K562 (cell line): ENCODE measurements around the gene PDZRN4. TPM values are rescaled to one million over a fixed set of nuclear protein-coding genes. Genes with fewer than 3 reads are reported as not detected.

Experiments used
- ATAC-seq: fragments of 200-7000 bp; cut with Tn5 transposase; 3 replicates; pipeline ENCODE4 v1.9.1; 2020; ENCODE audit warnings: moderate library complexity
- BruUV-seq: library from RNA; stranded (reverse); fragments of 400-500 nt; replicated peaks from 2 replicates; lab custom pipeline; 2021; lab: Mats Ljungman, UMichigan
- CTCF ChIA-PET: fragments of 300-600 bp; formaldehyde crosslinking; extraction: SDS; loops from one replicate; lab custom pipeline; 2021; ENCODE audit warnings: low intra/inter-chr PET ratio; lab: Yijun Ruan, JAX
- POLR2A ChIA-PET: fragments of 300-600, 350-650 bp; sonication (Branson Sonifier 250); formaldehyde crosslinking; extraction: SDS; loops from one replicate; lab custom pipeline; 2021; ENCODE audit warnings: antibody characterized with exemption, inconsistent platforms; lab: Yijun Ruan, JAX
- DNase-seq, 4 experiments: peaks; one replicate each; pipeline versions ENCODE4 v3.0.0 to v3.0.0-alpha.2; 2011 to 2018; ENCODE audit warnings: low spot score in 3 of 4, mixed read lengths in 3 of 4; ENCODE audit errors: extremely low read depth in 1 of 4
- FAIRE-seq: peaks from 2 replicates; lab custom pipeline; 2011; peaks lifted over from hg19 to GRCh38; lab: Jason Lieb, UNC
- H2AFZ ChIP-seq: 2 replicates; pipeline ENCODE4 v1.6.0; 2011; ENCODE audit warnings: low read depth, low read length, control low read depth, inconsistent platforms
- H3K27ac ChIP-seq: fragments of 200-600 bp; 3 replicates; pipeline ENCODE4 v1.8.0; 2011; ENCODE audit warnings: low read depth, mild to moderate bottlenecking, control low read depth, inconsistent platforms, low read length, moderate library complexity, mixed read lengths; ENCODE audit errors: extremely low read depth
- H3K27me3 ChIP-seq, 2 experiments: fragments of 300-600 bp in 1 of 2; 2 replicates in 1 of 2; 3 replicates in 1 of 2; pipeline versions ENCODE4 v1.6.0 to v1.8.0; 2011; ENCODE audit warnings: inconsistent platforms in 2 of 2, low read length in 2 of 2, mild to moderate bottlenecking in 1 of 2, mixed read lengths in 1 of 2, moderate library complexity in 1 of 2; ENCODE audit not compliant: control insufficient read depth in 2 of 2, insufficient read depth in 2 of 2
- H3K36me3 ChIP-seq: fragments of 300-600 bp; 3 replicates; pipeline ENCODE4 v1.8.0; 2011; ENCODE audit warnings: mild to moderate bottlenecking, low read length, inconsistent platforms; ENCODE audit not compliant: control insufficient read depth, insufficient read depth
- H3K4me1 ChIP-seq, 2 experiments: fragments of 200-600 bp in 1 of 2; replicated peaks in 1 of 2; 2 replicates in 1 of 2; 3 replicates in 1 of 2; pipeline versions ENCODE4 v1.5.1 to v1.8.0; 2011; ENCODE audit warnings: inconsistent platforms in 2 of 2, low read length in 2 of 2, mild to moderate bottlenecking in 1 of 2, mixed read lengths in 1 of 2, moderate library complexity in 1 of 2; ENCODE audit not compliant: control insufficient read depth in 2 of 2, insufficient read depth in 2 of 2
- H3K4me2 ChIP-seq: 2 replicates; pipeline ENCODE4 v1.6.1; 2011; ENCODE audit warnings: low read length, control low read depth, inconsistent platforms, mixed read lengths; ENCODE audit not compliant: insufficient read depth
- H3K4me3 ChIP-seq: fragments of 200-600 bp; sonication (generic), shearing (Covaris generic); 2 replicates; pipeline ENCODE4 v1.5.1; 2016; ENCODE audit warnings: control low read depth, inconsistent platforms
- H3K79me2 ChIP-seq: fragments of 200-600 bp; 3 replicates; pipeline ENCODE4 v1.8.0; 2011; ENCODE audit warnings: low read length, inconsistent platforms; ENCODE audit not compliant: control insufficient read depth, insufficient read depth
- H3K9ac ChIP-seq, 2 experiments: 2 replicates each; pipeline versions ENCODE4 v1.6.0 to v1.6.1; 2011; ENCODE audit warnings: low read depth in 2 of 2, low read length in 2 of 2, control low read depth in 1 of 2, inconsistent platforms in 1 of 2, mild to moderate bottlenecking in 1 of 2, mixed read lengths in 1 of 2; ENCODE audit not compliant: insufficient read depth in 1 of 2
- H3K9me1 ChIP-seq: one replicate; pipeline ENCODE4 v1.6.0; 2011; ENCODE audit warnings: inconsistent platforms, mild to moderate bottlenecking, low read length, moderate library complexity; ENCODE audit not compliant: control insufficient read depth, insufficient read depth
- H3K9me3 ChIP-seq: replicated peaks from 2 replicates; pipeline ENCODE4 v1.5.1; 2011; ENCODE audit warnings: low read depth, low read length, inconsistent platforms; ENCODE audit not compliant: control insufficient read depth, insufficient read depth
- H4K20me1 ChIP-seq: replicated peaks from 2 replicates; pipeline ENCODE4 v1.6.1; 2011; ENCODE audit warnings: low read length, inconsistent platforms, mixed read lengths; ENCODE audit not compliant: control insufficient read depth, insufficient read depth
- ILK ChIP-seq: fragments of 450-650 bp; IDR thresholded peaks from 2 replicates; pipeline ENCODE4 v1.6.1; 2016; ENCODE audit warnings: missing genetic modification characterization, low read depth, mild to moderate bottlenecking, missing compliant biosample characterization, moderate library complexity, borderline replicate concordance
- JUNB ChIP-seq: fragments of 450-650 bp; formaldehyde crosslinking; conservative IDR thresholded peaks from 2 replicates; pipeline ENCODE4 v1.4.0; 2020; ENCODE audit warnings: mild to moderate bottlenecking
- KAT8 ChIP-seq: fragments of 450-650 bp; IDR thresholded peaks from 2 replicates; pipeline ENCODE4 v1.6.1; 2016; ENCODE audit warnings: low read depth, mild to moderate bottlenecking
- KLF16 ChIP-seq: IDR thresholded peaks from 2 replicates; pipeline ENCODE4 v1.6.1; 2016; ENCODE audit warnings: antibody characterized with exemption
- NR4A1 ChIP-seq, 2 experiments: fragments of 250-450 bp in 1 of 2; fragments of 450-650 bp in 1 of 2; sonication (Bioruptor Pico) in 1 of 2; IDR thresholded peaks; 2 replicates each; pipeline versions ENCODE4 v1.4.0 to v1.6.1; 2016 to 2020; ENCODE audit warnings: mild to moderate bottlenecking in 2 of 2, missing compliant biosample characterization in 1 of 2, missing genetic modification characterization in 1 of 2, moderate library complexity in 1 of 2
- PHB ChIP-seq: fragments of 250-450 bp; sonication (Bioruptor Pico); IDR thresholded peaks from 2 replicates; pipeline ENCODE4 v1.5.0; 2021
- SMARCA5 ChIP-seq: fragments of 450-650 bp; IDR thresholded peaks from 2 replicates; pipeline ENCODE4 v1.6.1; 2016
- YBX1 ChIP-seq: fragments of 450-650 bp; IDR thresholded peaks from 2 replicates; pipeline ENCODE4 v1.7.1; 2016; ENCODE audit warnings: mild to moderate bottlenecking
- ZNF583 ChIP-seq: fragments of 250-450 bp; sonication (Bioruptor Pico); IDR thresholded peaks from 2 replicates; pipeline ENCODE4 v1.4.0; 2020
- WGBS: fragments of 100-300 bp; shearing (Covaris generic); methylation state at CpG from one replicate; pipeline ENCODE4 v1.1.6; 2016; ENCODE audit warnings: low coverage, mixed read lengths; ENCODE audit not compliant: insufficient coverage; ENCODE audit errors: missing lambda C conversion rate; 5-methylcytosine and 5-hydroxymethylcytosine counted together
- in situ Hi-C: fragments of 300-500 bp; cut with MboI; formaldehyde crosslinking; loops from 4 replicates; pipeline ENCODE4 v1.15.0; 2018; ENCODE audit warnings: inconsistent platforms, mixed read lengths
- intact Hi-C: fragments of 100-400 bp; cut with micrococcal nuclease; formaldehyde crosslinking; loops from 2 replicates; pipeline ENCODE4 v1.14.2; 2022
- polyA plus RNA-seq, 8 experiments: library from polyadenylated mRNA; depleted of rRNA in 4 of 8; stranded (reverse) in 5 of 8; unstranded in 3 of 8; fragments of >200 nt; fragmentation: Nextera tagmentation in 2 of 8; fragmentation: Illumina TruSeq in 1 of 8; extraction: Ambion mirVana in 2 of 8; extraction: Trizol in 1 of 8; gene quantifications; 2 replicates each; pipeline versions ENCODE4 v1.2.1 to v1.2.3, GENCODE V29; 2011 to 2014; ENCODE audit warnings: inconsistent platforms in 1 of 8, missing spikeins in 1 of 8
- total RNA-seq, 7 experiments: library from RNA; depleted of rRNA in 6 of 7; stranded (reverse); fragments of >200 nt in 6 of 7; fragmentation: Illumina TruSeq in 2 of 7; extraction: Trizol in 2 of 7; gene quantifications; 2 replicates each; pipeline versions ENCODE4 v1.2.1 to v1.2.3, GENCODE V29; 2011 to 2021; ENCODE audit warnings: low replicate concordance in 1 of 7
- TF ChIP-seq, protein P1 (sequence below): fragments of 250-450 bp; sonication (Bioruptor Pico); IDR thresholded peaks from 2 replicates; pipeline ENCODE4 v1.4.0; 2020
- TF ChIP-seq, protein P2 (sequence below): sonication (generic); formaldehyde crosslinking; IDR thresholded peaks from 2 replicates; pipeline ENCODE4 v1.8.1; 2023; ENCODE audit warnings: mild to moderate bottlenecking, missing genetic modification reagents, moderate library complexity
- TF ChIP-seq, protein P3 (sequence below): sonication (generic); formaldehyde crosslinking; IDR thresholded peaks from 2 replicates; pipeline ENCODE4 v1.8.0; 2022; ENCODE audit warnings: missing genetic modification reagents, mild to moderate bottlenecking, borderline replicate concordance
- TF ChIP-seq, protein P4 (sequence below): fragments of 200-800 bp; sonication (Bioruptor generic); IDR thresholded peaks from 2 replicates; pipeline ENCODE4 v1.6.1; 2017; ENCODE audit warnings: missing genetic modification characterization, missing compliant biosample characterization
- TF ChIP-seq, protein P5 (sequence below): sonication (generic); formaldehyde crosslinking; IDR thresholded peaks from 2 replicates; pipeline ENCODE4 v1.8.1; 2023; ENCODE audit warnings: mild to moderate bottlenecking, missing genetic modification reagents

Gene PDZRN4
- total and polyA plus RNA-seq, 9 of the 15 experiments (the other 6 are each of a cell fraction or from before 2014, with no cell fraction given), result not detected

DNA sequence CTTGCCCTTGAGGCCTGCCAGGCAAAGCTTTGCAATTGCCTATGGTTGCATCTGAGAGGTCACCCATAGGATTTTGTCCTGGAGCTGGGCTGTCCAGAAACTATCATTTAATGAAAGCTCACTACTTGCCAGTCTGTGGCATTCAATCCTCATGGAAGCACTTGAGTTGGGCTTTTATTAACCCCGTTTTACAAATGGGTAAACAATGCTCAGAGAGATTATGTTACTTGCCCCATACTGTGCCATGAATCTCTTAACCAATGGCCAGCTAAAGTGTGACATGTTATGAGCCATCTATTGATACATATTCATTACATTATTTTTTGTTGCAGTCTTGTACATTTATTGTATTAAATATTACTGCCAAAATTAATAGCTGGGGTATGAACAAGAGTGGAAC is 35.9 kb downstream of the PDZRN4 start:
- TF ChIP-seq SMARCA5, result no peak
- no peak for TF ChIP-seq KLF16
- TF ChIP-seq, protein P1, sequence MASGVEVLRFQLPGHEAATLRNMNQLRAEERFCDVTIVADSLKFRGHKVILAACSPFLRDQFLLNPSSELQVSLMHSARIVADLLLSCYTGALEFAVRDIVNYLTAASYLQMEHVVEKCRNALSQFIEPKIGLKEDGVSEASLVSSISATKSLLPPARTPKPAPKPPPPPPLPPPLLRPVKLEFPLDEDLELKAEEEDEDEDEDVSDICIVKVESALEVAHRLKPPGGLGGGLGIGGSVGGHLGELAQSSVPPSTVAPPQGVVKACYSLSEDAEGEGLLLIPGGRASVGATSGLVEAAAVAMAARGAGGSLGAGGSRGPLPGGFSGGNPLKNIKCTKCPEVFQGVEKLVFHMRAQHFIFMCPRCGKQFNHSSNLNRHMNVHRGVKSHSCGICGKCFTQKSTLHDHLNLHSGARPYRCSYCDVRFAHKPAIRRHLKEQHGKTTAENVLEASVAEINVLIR (CRISPR knock-in tag), result no peak
- no peak for TF ChIP-seq NR4A1 (CRISPR knock-in tag; IDR thresholded peaks at IDR 0.05)
- TF ChIP-seq NR4A1 (tag; IDR thresholded peaks at IDR 0.05), result no peak
- no peak for TF ChIP-seq ZNF583
- TF ChIP-seq, protein P2, sequence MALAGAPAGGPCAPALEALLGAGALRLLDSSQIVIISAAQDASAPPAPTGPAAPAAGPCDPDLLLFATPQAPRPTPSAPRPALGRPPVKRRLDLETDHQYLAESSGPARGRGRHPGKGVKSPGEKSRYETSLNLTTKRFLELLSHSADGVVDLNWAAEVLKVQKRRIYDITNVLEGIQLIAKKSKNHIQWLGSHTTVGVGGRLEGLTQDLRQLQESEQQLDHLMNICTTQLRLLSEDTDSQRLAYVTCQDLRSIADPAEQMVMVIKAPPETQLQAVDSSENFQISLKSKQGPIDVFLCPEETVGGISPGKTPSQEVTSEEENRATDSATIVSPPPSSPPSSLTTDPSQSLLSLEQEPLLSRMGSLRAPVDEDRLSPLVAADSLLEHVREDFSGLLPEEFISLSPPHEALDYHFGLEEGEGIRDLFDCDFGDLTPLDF (CRISPR knock-in tag), result no peak
- TF ChIP-seq PHB, result no peak
- no peak for TF ChIP-seq ILK (tag)
- no peak for TF ChIP-seq YBX1
- TF ChIP-seq, protein P3, sequence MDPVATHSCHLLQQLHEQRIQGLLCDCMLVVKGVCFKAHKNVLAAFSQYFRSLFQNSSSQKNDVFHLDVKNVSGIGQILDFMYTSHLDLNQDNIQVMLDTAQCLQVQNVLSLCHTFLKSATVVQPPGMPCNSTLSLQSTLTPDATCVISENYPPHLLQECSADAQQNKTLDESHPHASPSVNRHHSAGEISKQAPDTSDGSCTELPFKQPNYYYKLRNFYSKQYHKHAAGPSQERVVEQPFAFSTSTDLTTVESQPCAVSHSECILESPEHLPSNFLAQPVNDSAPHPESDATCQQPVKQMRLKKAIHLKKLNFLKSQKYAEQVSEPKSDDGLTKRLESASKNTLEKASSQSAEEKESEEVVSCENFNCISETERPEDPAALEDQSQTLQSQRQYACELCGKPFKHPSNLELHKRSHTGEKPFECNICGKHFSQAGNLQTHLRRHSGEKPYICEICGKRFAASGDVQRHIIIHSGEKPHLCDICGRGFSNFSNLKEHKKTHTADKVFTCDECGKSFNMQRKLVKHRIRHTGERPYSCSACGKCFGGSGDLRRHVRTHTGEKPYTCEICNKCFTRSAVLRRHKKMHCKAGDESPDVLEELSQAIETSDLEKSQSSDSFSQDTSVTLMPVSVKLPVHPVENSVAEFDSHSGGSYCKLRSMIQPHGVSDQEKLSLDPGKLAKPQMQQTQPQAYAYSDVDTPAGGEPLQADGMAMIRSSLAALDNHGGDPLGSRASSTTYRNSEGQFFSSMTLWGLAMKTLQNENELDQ (CRISPR knock-in tag), result no peak
- TF ChIP-seq JUNB (CRISPR knock-in tag), result no peak
- TF ChIP-seq, protein P4, sequence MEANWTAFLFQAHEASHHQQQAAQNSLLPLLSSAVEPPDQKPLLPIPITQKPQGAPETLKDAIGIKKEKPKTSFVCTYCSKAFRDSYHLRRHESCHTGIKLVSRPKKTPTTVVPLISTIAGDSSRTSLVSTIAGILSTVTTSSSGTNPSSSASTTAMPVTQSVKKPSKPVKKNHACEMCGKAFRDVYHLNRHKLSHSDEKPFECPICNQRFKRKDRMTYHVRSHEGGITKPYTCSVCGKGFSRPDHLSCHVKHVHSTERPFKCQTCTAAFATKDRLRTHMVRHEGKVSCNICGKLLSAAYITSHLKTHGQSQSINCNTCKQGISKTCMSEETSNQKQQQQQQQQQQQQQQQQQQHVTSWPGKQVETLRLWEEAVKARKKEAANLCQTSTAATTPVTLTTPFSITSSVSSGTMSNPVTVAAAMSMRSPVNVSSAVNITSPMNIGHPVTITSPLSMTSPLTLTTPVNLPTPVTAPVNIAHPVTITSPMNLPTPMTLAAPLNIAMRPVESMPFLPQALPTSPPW (CRISPR knock-in tag), result no peak
- TF ChIP-seq, protein P5, sequence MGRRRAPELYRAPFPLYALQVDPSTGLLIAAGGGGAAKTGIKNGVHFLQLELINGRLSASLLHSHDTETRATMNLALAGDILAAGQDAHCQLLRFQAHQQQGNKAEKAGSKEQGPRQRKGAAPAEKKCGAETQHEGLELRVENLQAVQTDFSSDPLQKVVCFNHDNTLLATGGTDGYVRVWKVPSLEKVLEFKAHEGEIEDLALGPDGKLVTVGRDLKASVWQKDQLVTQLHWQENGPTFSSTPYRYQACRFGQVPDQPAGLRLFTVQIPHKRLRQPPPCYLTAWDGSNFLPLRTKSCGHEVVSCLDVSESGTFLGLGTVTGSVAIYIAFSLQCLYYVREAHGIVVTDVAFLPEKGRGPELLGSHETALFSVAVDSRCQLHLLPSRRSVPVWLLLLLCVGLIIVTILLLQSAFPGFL (CRISPR knock-in tag), result no peak
- TF ChIP-seq KAT8, result no peak
- ChIA-PET CTCF (no interaction called here), POLR2A (no interaction called here)
- H3K27ac ChIP-seq, result no peak overlapping the region
- intact Hi-C loops (no loop called here), in situ Hi-C loops (no loop called here)
- no peak overlapping the region for H2AFZ ChIP-seq
- no peaks in the 10 kb centered on the region for H3K9me3 ChIP-seq
- DNase-seq, result no peak
- H3K36me3 ChIP-seq, result no peaks in the 10 kb centered on the region
- H3K9ac ChIP-seq, result no peak overlapping the region
- no peak overlapping the region for H3K4me2 ChIP-seq
- H3K4me3 ChIP-seq, result no peak overlapping the region
- H3K27me3 ChIP-seq, result no peaks in the 10 kb centered on the region
- 0% methylated on average over 1 of the region's 1 CpG for WGBS
- no peaks in the 10 kb centered on the region for H4K20me1 ChIP-seq
- no peaks in the 10 kb centered on the region for H3K9me1 ChIP-seq
- no peak for FAIRE-seq
- no peak for ATAC-seq
- no TSS peak for BruUV-seq
- no peaks in the 10 kb centered on the region for H3K4me1 ChIP-seq
- no peaks in the 10 kb centered on the region for H3K79me2 ChIP-seq
